Measurements from ENCODE around the gene CCT5.

The CCT5 gene

DNA sequence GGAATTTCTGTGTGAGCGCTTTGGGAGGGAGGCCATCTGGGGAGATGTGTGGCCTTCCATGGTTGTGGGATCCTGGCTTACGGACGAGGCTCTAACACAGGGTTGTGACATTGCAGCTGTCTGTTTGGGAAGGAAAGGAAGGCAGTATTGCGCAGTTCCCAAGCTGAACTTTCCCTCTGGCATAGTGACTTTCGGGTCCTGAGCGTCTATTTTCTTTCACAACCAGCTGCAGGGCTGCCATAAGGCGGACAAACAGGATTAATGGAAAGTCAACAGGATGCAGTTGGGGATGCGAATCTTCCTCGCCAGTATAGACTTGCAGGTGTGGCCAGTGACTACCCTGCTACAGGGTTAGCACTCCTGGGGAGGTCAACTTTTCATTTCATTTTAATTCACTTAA lies 25.9 kb downstream of the CCT5 start:
- DNase-seq (ENCODE audit: low spot score), result no peak
- TF ChIP-seq, protein P1, sequence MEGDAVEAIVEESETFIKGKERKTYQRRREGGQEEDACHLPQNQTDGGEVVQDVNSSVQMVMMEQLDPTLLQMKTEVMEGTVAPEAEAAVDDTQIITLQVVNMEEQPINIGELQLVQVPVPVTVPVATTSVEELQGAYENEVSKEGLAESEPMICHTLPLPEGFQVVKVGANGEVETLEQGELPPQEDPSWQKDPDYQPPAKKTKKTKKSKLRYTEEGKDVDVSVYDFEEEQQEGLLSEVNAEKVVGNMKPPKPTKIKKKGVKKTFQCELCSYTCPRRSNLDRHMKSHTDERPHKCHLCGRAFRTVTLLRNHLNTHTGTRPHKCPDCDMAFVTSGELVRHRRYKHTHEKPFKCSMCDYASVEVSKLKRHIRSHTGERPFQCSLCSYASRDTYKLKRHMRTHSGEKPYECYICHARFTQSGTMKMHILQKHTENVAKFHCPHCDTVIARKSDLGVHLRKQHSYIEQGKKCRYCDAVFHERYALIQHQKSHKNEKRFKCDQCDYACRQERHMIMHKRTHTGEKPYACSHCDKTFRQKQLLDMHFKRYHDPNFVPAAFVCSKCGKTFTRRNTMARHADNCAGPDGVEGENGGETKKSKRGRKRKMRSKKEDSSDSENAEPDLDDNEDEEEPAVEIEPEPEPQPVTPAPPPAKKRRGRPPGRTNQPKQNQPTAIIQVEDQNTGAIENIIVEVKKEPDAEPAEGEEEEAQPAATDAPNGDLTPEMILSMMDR (IDR thresholded peaks at IDR 0.05; ENCODE audit: extremely low read depth, missing control alignments), result no peak

DNA sequence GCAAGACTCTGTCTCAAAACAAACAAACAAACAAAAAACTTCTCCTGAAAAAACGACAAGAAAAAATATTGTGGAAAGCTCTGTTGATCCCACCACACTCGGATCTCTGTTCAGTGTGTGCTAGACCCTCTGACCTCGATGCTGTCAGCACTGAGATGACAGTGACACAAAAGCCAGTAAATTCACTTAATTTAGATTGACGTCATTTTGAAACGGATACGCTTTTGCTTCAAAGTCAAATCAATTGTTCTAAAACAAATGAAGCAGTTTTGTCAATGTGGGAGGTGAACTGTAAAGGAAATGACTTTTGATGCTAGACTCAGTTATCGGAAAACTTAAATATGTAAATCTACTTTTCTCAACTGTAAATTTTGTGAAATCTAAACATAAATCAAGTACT lies 26.6 kb downstream of the CCT5 start:
- TF ChIP-seq, protein P1 (IDR thresholded peaks at IDR 0.05; ENCODE audit: extremely low read depth, missing control alignments), result no peak

DNA sequence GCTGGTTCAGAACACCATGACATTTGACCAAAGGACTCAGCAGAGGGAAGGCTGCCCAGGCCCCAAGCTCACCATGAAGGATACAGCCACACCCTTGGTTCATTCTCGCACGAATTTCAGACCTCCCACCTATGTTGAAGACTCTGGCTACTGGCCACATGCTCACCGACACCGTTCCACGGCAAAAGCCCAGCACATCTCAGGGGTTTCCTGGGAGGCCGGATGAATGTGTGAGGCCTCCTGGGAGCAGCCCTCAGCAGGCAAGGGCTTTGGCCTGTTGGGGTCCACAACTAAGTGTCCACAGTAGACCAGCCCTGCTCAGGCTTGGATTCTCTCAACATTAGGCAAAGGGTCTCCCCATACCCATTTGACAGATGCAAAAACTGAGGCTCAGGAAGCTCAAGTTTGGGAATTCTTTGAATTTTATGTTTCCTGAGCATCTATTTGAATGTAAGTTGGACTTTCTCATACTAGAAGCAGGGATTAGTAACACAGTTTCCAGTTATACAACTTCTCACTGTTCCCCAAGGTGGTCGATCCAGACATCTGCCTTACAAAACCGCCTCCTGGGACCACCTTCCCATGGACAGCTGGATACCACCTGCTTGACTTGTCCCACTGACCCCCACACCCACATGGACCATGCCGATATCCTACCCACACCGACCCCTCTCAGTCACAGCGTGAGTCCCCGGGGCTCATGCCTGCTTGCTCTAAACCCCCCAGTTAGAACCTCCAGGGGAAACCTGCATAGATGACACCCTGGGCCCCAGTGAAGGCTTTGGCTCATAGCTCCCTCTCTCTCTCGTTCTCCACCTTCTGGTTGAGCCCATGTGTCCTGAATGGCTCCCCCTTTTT lies 27.9 kb downstream of the CCT5 start:
- DNase-seq (ENCODE audit: low spot score), result no peak
- TF ChIP-seq, protein P1 (IDR thresholded peaks at IDR 0.05; ENCODE audit: extremely low read depth, missing control alignments), result no peak

More for the DNA sequence above, 26.6 kb downstream of the CCT5 start:
- no peak for DNase-seq (ENCODE audit: low spot score)

DNA sequence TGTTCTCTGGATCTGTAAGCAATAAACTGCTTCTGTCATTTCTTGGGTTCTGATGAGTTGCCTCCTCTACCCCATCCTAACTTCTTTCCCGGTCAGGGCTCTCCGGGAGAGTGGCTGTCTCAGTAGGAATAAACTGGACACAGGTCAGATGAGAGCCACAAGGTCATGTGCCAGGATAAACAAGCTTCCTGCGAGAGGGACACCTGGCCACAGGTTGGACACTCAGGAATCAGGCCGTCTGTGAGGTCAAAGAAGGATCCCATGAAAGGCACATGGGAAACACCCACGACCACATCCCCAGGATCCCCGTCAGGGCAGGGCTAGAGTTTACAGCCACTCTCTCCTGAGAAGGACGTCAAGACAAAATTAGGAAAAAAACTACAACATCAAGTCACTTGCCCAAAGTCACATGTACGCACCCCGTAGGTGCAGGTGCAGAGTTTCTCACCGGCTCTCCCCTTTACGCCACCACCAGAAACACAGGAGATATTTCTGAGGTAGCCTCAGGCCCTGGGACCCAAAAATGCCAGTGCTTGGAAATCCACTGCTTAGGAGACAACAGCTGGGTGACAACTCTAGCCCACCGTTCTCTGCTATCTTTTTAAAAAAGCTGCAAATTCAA lies 28.7 kb downstream of the CCT5 start:
- TF ChIP-seq, protein P1 (IDR thresholded peaks at IDR 0.05; ENCODE audit: extremely low read depth, missing control alignments), result no peak
- DNase-seq (ENCODE audit: low spot score), result no peak

DNA sequence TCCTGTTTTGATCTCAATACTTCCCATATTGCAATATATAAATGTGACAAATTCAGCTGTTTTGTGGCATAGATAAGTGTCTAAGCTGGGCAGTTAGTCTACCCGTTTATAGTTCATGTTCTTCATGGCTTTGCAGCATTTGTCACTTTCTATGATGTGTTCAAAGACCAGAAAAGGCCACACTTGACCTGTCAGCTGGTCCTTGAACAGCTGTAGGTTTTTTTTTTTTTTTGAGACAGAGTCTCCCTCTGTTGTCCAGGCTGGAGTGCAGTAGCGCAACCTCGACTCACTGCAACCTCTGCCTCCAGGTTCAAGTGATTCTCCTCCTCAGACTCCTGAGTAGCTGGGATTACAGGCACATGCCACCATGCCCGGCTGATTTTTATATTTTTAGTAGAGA lies 29.2 kb downstream of the CCT5 start:
- TF ChIP-seq, protein P1 (IDR thresholded peaks at IDR 0.05; ENCODE audit: extremely low read depth, missing control alignments), result no peak
- no peak for DNase-seq (ENCODE audit: low spot score)

DNA sequence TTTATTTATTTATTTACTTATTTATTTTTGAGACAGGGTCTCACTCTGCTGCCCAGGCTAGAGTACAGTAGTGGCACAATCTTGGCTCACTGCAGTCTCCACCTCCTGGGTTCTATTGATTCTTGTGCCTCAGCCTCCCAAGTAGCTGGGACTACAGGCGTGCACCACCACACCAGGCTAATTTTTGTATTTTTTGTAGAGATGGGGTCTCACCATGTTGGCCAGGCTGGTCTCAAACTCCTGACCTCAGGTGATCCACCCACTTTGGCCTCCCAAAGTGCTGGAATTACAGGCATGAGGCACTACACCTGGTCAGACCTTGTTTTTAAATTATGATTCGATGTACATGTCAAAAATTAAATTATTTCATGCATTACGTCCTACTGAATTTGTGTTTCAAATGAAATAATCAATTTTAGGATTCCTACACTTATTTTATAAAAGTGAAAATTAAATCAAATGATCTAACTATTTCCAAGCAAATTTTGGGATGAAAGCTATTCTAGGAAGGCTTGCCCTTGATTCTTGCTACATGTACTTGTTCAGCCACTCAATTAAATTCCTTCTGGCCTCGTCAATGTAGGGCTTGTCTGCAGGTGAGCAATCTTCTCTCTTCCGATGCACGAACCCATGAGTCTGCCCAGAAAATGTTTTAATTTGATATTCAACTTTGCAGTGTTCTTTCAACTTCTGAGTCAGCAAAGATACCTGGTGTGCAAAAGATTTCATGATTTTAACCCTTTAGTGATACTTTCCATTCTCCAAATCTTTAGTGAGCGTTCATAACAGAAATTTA lies 30.0 kb downstream of the CCT5 start:
- TF ChIP-seq, protein P1 (IDR thresholded peaks at IDR 0.05; ENCODE audit: extremely low read depth, missing control alignments), result no peak
- no peak for DNase-seq (ENCODE audit: low spot score)

Data from GM20000 (cell line).